Fibroblast of the conjunctiva (primary cell): Measurements from ENCODE around the gene FHOD3.

ENCODE experiments used
- DNase-seq: peaks from one replicate; pipeline ENCODE4 v3.0.0-alpha.2; 2010; ENCODE audit warnings: low read depth

FHOD3 gene

DNA sequence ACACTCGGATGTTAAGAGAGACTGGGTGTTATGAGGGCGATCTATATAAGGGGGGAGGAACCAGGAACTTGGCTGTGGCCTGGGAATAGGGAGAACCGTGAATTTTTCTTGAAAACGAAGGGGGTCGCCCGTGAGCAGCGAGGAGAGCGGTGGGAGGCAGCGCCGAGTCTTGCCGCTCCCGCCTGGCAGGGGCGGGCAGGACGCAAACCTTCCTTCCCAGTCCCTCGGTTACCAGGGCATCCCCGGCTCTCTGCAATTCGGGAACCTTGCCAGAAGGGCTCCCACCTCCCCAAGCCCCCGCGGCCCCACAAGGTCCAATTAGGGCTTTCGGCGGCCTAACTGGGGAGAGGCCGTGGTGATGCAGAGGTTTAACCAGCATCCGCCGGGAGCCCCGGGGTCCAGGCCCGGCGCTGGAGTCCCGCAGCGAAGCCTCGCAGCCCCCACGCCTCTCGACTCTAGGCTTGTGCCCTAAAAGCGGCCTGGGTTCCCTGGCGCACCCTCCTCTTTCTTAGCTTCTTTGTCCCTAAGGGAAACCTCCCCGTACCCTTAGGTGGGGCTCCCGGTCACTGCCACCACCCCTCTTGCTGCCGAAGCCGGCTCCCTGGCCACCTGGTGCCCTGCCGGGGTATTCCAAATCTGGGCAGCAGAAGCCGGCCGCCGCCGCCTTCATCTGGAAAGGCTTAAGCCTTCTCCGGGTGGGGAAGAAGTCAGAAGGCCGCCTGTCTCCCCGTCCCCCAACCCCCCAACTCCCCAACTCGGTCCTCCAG lies 680 bp upstream of the FHOD3 start:
- peak; percentile 57 for DNase-seq

DNA sequence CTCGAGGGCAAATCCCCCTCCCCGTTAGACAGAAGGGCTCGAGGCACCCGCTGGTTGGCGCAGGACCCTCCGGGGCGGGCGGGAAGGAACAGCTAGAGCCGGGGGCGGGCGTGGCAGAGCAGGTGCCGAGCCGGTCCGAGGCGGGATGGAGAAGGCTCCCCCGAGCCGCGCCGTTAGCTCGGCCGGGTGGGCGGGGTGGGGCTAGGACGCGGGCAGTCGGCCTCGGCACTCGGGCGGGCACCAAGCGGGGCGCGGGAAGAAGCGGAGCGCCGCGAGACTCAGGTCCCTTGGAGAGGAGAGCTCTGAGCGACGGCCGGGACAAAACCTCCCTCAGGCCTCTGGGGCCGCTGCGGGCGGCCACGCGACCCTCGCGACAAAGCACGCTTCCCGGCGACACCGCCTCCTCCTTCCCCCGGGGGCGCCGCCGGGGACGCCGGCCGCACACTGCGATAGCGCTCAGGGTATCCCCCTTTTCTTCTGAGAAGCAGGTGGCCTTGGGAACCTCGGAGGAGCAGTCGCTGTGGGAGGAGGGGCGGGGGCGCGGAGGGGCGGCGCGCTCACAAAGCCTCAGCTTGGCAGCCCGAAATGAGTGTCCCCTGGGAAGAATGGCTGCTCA lies 721 bp downstream of the FHOD3 start:
- no peak for DNase-seq

DNA sequence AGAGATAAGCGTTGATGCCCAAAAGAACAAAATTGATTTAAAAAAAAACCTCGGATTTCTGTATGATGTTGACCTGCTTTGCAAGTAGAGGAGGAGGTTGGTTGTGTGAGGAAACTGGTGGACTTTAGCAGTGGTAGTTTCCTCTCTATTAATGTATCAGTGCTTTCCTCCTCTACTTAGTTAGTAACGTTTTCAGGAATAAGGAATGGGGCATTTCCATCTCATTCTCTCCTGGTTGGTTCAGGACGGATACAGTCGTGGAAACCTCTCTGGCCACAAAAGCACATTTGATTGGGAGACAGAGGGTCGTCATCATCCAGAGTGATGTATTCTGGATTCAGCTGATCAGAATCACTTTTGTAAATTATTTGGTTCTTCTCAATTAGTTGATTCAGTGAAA lies 1.5 kb downstream of the FHOD3 start:
- DNase-seq: no peak

DNA sequence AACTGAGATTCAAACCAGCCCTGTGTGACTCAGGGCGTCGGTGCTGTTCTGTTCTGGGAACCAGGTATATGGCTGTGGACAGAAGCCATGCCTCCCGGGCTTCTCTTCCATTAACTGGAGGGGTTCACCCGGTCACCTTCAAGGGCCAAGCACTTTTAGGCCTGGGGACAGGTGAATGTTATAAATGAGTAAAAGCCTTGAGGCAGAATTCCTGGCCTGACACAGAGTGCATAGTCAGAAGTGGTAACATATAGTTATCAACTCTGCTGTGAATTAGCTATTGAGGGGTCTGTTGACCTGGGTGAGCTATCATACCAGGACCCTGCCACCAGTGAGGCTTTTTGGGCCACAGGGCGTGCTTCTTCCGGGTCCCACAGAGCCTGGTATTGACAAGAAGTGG lies 2.7 kb downstream of the FHOD3 start:
- no peak for DNase-seq

DNA sequence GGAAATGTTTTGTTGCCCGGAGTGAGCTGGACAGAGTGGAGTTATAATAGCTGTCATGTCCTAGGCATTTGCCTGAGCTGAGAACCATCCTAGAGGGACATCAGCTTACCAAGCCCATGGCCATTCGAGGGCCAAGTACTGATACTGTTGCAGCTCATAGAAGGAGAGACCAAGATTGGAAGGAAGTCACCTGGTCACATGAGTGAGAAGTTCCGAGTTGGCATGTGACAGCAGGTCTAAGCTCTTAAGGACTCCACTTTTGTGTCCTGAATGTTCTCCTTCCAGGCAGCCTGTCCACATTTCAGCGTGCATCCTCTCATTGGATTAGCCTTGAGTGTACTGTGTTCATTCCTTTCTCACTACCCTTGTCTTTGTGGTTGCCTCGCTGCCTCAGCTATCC lies 4.4 kb downstream of the FHOD3 start:
- no peak for DNase-seq

DNA sequence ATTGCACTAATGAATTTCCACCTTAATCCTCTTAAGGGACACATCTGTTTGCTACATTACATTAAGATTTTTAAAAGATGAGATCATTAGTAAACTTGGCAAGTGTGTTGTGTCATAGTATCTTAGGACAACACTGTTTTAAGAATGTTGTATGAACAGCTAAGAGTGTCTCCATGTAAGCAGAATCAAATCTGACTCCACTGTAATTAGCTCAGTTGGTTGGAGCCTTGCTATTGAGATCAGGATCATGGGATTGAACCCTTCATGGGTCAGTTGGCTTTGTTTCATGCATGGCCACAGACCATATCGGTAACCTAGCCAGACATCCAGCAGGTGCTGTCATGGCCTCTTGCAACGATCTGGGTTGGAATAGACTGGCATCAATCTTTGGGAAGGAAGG lies 5.2 kb downstream of the FHOD3 start:
- DNase-seq: no peak

DNA sequence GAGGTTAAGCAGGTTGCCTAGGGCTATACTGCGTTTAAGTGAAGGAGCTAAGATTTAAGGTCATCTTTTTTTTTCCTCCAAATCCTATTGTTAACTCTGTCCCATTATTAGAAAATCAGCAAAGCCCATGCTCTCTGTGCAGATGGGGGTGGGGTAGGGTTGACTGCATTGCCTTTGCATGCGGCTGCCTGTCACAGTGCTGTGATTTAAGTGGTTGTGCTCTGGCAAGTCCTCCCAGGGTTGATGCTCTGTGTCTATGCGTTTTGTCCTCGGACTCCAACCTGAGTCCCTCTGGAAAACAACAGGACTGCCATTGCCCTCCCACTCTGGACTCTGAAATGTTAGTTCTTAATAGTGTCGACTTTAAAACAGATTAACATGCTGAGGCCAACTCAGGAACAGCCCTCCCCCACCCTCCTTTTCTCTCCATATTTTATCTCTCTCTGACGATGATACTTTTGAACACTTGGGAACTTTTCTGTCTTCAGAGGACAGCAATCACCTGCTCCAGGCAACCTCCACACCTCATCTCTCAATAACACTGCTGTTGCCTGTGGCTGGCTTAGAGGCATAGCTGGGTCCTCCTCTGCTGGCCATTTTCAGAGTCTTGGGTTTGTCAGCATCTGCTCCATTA lies 5.8 kb downstream of the FHOD3 start:
- DNase-seq: no peak

DNA sequence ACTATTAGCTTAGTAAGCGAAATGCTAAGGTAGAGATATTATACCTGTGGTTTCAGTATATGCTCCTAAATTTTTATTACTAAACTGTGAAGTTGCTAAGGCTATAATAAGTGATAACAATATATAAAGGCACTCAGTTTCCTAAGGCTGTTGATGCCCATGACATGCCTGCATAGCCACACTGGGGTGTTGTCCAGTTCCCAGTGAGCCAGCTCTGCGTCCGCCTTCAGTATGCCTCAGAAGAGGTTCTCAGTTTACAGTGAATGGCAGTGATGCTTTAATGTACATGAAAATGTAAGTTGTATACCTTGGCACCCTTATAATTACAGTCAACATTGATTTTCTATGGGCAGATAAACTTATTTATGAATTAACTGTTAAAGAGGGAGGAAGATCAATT lies 7.2 kb downstream of the FHOD3 start:
- DNase-seq: no peak

DNA sequence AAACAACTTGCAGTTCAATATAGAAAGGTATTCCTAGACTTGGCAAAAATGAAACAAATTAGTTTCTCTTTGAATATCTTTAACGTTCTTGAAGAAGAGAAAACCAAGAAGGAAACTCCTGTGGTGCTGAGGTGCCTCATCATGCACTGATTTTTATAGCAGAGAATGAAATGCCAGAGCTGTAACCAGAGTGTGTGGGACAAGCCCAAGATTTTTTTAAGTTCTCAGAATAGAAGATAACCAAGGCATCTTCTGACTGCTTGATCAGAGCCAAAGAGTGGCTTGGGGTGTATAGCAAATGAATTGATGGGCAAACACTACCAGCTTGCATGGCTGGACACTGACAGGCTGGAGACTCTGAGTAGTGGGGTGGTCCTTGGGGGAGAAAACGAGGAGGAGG lies 7.9 kb downstream of the FHOD3 start:
- no peak for DNase-seq

DNA sequence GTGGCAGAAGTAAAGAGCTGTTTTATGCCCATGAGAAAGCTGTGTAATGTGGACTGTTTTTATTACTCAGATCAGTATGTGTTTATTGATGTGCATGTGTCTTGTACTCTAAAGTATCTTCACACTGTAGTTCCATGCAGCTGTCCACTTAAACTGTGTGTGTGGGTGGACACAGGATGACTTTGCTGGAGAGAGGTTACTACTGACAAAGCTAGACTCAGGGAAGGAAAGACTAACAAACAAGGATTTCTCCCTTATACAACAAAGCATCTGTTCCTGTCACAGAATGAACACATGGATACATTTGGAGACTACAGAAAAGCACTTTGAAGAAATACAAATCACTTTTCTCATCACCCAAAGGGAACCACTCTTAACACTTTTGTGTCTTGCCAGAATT lies 10.0 kb downstream of the FHOD3 start:
- DNase-seq: no peak

DNA sequence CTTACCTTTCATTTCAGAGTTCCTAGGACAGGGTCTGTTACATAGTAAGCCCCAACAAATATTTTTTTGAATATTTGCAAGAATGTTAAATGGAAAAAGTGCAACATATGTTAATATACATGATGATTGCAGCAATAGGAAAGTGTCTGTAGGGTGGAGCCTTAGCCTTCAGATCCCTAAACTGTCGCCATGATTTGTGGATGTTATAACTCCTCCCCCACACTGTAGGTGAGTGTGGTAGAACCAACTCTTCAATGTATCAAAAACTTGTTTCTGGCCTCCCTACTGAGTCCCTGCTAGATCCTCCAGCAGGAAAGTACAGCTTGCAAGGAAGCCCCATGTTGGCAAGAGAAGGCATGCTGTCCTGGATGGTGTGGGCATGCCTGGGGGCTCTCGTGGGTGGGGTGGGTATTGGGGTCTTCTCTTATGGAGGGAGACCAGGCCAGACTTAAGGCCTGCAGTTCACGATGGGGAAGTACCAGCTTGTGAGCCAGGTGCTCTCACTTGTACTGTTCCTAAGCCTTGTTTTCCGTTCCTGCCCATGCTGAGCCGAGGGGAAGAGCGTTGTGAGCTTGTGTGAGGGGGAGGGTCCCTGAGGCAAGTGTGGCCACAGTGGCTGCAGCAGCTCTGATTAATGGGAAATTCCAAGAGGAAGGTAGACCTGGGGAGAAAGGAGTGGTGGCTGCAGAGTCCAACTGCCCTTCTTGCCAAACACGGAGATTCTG lies 11.4 kb downstream of the FHOD3 start:
- DNase-seq: no peak

DNA sequence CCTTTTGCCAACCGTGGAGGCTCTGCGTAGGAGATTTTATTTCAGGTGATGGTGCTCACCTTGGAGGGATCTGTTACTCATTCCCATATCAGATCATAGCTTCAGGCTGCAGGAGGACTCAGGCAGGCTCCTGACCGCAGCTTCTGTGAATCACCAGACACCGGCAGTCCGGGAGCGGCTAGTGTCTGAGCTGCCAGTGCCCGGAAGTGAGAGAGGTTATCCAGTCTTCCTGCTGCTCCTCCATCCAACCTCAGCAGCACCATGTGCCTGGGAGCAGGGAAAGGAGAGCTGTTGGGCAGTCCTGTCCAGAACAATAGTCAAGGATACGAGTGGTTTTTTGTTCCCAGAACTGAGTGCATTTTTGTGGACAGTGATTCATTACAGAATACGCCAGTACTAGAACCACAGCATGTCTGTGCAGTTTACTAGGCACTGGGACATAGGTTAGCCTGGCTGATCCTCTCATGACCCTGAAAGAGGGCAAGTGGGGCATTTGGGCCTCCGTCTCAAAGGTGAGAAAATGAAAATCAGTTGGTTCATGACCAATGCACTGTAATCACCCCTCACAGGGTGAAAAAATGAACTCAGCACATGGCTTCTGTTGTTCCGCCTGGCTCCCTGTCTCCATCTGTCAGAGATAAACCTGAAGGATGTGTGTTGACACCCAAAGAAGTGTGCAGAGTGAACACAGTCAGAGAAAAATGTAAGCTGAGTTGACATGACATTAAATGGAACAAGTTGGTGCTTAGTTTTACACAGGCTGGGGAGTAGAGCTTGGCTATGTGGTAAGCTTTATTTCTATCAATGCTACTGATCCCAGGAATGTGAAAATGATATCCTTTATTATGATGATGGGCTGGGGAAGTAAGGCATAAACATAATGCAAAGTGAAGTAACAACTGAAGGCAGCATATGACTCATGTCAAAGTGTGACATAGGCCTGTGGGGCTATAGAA lies 12.2 kb downstream of the FHOD3 start:
- peak; percentile 59 for DNase-seq

DNA sequence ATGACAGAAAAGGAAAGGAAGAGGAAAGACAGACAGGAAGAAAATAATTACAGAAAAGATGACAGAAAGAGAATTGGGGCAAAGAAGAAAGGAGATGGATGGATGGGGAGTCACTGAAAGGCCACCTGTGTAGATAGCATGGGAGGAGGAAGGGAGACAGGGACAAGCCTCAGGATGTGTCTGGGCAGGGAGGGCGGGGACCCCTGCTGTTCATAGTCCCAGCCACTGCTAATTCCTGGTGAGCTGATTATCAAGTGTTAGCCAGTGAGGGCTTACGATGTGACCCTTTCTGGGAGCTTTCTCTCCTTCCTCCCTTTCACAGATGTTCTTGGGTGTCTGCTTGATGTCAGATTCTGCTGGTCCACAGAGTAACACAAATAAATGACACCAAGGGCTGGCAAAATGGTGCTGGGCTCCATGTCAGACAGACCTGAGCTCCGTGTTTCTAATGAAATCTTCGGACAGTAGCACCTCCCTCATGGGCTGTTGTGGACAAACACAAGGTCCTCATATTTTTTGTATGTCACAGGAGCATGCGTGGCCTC lies 13.6 kb downstream of the FHOD3 start:
- DNase-seq: no peak

DNA sequence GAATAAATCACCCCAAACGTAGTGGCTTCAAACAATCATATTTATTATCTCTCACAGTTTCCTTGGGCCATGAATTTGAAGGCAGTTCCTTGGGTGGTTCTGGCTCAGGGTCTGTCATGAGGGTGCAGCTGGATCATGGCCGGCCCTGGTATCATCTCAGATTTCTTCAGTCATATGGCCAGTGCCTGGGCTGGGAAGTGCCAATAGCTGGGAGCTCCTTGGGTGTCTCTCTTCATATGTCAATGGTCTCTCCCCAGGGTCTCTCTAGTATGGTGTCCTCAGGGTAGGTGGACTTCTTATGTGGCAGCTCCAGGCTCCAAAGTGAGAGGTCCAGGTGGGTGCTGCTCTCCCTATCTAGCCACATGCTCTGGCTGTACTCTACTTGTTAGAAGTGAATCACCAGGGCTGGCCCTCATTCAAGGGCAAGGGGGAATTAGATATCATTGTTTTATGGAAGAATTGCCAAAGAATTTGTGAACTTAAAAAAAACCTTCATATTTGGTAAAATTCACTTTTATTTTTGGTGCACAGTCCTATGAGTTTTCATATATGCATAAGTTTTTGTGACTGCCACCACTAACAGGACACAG lies 15.4 kb downstream of the FHOD3 start:
- DNase-seq: no peak

DNA sequence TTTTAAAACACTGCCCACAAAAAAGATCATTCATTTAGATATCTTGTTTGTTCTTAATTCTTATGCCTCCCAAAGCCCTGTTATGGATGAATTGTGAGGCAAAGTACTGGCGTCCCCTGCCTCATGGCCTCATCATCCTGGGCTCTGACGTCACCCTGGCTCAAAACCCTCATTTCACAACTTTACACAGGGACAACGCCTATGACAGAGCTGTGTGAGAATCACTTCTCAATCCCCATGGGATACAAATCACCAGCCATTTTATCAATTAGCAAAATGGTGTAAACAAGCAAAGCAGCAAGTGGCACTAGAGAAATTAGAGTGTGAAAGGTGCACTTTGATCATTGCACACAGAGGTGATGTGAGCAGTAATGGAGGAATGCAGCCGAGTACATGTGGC lies 16.6 kb downstream of the FHOD3 start:
- DNase-seq: no peak

DNA sequence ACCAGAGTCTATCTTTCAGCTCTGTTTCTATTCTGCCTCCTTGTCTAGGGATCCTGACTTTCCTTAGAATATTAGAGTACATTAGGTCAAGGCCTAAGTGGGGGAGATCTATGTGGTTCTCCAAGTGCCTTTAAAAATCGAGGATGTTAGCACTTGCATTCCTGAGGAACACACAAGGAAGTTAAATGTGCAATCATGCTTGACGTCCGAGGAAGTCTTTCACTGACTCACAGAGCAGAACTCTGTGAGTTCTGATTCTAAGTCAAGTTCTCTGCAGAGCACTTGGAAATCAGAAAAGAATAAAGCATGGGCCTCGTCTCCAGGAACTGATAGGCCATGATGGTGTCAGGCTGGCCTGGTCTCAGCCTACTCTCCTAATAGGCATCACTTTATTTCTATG lies 17.2 kb downstream of the FHOD3 start:
- DNase-seq: no peak

DNA sequence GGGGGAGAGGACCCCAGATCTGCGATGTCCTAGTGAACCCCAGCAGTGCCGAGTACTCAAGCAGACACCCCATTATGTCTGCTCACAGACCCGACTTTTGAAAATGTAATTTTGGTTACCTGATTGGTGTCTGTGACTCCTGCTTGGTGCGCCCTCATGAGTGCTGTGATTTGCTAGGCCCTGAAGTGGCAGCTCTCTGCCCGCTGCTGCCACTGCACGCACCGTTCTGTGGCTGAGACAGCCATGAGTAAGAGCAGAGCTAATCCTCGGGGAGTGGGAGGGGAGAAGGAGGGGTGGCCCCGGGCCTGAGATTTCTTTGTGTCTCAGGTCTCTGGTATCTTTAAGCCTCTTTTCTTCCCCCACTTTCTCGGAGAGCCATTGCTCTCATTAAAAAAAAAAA lies 18.2 kb downstream of the FHOD3 start:
- no peak for DNase-seq

DNA sequence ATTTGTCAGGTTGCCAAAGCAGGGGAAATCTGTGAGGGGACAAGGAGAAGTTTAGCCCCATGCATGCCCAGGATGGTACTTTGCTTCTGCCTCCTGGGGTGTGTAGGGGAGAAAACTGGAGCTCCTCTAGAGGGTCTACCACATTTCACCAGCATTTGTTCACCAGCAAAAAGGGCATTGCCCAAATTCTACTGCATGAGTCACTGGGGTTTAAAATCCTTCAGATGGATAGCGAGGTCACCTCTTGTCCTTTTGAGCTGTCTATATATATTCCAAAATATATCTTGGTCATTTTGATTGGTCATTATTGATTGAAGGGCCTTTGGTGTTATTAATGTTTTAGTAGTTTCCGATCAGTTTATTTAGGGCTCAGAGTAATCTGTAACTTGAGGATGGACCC lies 18.7 kb downstream of the FHOD3 start:
- DNase-seq: no peak

DNA sequence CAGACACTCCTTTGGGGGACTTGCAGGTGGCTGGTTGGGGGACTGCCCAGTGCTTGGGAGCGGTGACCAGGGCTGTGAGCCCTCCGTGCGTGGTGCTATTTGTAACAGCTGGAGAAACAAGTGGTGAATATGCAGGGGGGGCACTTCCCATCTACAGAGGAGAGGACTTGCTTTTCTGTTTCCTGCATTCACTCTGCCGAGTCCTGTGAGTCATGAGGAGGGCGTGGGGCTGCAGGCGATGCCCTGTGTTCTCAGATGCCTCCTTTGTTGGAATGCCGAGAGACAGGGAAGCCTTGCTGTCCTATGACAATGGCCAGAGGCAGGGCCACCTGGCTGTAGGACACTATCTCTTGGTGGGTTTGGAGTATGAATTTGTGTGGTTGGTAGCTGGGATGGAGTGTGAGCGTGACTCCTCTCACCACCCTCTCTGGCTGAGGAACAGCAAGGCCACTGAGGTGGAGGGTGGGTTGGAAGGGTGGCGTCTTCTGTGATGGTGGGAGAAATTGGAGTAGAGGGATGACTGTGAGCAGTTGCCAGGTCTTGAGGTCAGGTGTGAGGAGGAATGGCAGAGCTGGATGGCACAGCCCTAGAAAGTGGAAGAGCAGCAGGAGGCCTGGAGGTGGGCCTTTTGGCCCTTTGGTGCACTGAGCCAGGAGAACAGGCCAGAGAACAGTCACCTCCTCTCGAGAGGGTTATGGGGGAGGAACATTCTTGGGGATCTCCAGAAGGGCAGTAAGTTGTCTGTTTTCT lies 24.3 kb downstream of the FHOD3 start:
- no peak for DNase-seq

DNA sequence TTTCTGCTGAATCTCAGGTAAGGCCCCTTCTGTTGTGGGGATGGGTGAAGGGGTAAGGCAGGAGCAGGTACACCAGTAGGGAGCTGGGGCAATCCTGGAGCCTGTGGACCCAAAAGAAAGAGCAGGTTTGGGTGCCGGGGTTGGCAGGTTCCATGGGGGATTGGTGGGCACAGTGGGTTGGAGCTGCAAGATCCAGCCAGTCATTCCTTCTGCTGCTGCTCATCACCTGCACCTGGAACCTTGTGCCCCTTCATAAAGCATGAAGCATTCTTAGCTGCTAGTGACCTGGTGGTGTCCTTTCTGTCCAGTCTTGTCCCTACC lies 24.9 kb downstream of the FHOD3 start:
- DNase-seq: no peak

DNA sequence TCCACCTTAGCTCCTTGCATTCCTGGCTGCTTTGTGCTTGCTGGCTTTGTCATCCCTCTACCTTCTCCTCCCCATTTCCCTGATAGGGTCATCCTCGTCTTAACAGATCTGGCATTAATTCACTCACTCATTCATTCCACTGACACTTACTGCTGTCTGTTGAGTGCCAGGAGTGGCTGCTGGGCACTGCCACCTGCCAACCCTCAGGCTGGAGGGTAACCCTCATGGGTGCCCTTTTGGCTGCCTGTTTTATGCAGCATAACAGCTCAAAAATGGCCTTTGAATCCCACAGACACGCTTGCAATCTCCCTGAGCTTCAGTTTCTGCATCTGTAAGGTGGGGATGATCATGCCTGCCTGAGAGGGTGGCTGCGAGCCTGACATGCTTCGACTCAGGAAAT lies 25.2 kb downstream of the FHOD3 start:
- DNase-seq: no peak
